Measurements from ENCODE around the gene TNFRSF1B. TPM values are rescaled to one million over a fixed set of nuclear protein-coding genes. Genes with fewer than 3 reads are reported as not detected.

TNFRSF1B gene
- total RNA-seq, 2 donors from 2014 or later, result 17.0 to 25.6 TPM

DNA sequence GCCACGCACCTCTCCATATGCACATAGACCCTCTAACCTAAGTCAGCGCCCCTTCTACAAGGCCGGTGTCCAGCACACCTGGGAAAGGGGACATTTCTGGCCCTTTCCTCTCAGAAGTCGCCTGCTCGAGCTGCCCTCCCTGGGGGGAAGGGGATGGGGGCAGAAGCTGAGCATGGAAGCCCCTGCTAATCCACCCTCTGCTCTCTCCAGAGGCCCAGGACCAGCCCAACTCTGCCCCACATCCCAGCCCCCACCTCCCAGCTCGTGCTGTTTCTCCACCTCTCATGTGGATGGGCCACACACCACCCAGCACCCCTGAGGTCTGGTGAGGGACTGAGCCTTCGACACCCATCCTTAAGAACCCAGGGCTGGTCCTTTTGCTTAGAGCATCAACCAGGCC lies 14.8 kb downstream of the TNFRSF1B start:
- peaks cover 0 to 99% of the 10 kb centered on the region in 2 donors for H3K4me1 ChIP-seq
- no peaks in the 10 kb centered on the region for H3K36me3 ChIP-seq

DNA sequence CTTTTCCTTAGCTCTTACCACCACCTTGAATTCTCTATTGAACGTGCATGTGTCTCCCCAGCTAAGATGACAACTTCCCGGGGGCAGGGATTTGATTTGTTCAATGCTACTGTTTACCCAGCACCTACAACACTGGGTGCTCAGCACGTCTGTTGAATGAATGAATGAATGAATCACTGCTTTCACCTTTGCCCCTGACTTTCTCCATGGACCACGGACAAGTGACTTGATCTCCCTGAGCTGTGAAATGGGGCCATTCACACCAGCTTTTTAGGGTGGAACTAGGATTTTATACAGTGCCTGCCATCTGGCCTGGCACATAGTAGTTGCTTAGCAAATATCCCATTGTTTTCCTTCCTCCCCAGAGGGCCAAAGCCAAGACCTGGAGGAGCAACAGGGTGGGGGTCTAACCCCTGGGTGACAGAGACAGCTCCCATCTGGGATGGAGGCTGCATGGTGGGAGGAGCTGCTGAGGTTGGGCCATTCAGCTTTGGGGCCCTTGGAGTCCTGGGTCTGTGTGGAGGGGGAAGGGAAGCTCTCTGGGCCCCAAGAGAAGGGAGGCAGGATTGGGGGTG lies 15.7 kb downstream of the TNFRSF1B start:
- peak overlapping the region; percentile 59 to 72 for H3K27ac ChIP-seq
- no peak for DNase-seq (ENCODE audit: low spot score)
- TF ChIP-seq, protein P1, sequence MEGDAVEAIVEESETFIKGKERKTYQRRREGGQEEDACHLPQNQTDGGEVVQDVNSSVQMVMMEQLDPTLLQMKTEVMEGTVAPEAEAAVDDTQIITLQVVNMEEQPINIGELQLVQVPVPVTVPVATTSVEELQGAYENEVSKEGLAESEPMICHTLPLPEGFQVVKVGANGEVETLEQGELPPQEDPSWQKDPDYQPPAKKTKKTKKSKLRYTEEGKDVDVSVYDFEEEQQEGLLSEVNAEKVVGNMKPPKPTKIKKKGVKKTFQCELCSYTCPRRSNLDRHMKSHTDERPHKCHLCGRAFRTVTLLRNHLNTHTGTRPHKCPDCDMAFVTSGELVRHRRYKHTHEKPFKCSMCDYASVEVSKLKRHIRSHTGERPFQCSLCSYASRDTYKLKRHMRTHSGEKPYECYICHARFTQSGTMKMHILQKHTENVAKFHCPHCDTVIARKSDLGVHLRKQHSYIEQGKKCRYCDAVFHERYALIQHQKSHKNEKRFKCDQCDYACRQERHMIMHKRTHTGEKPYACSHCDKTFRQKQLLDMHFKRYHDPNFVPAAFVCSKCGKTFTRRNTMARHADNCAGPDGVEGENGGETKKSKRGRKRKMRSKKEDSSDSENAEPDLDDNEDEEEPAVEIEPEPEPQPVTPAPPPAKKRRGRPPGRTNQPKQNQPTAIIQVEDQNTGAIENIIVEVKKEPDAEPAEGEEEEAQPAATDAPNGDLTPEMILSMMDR (IDR thresholded peaks at IDR 0.05), result no peak

More for the DNA sequence above, 14.8 kb downstream of the TNFRSF1B start:
- H3K27me3 ChIP-seq, result no peaks in the 10 kb centered on the region
- H3K27ac ChIP-seq, result peak overlapping the region; percentile 59 to 72
- no peak overlapping the region for H3K4me3 ChIP-seq
- DNase-seq (ENCODE audit: low spot score), result no peak
- TF ChIP-seq, protein P1 (IDR thresholded peaks at IDR 0.05), result no peak
- no peaks in the 10 kb centered on the region for H3K9me3 ChIP-seq

DNA sequence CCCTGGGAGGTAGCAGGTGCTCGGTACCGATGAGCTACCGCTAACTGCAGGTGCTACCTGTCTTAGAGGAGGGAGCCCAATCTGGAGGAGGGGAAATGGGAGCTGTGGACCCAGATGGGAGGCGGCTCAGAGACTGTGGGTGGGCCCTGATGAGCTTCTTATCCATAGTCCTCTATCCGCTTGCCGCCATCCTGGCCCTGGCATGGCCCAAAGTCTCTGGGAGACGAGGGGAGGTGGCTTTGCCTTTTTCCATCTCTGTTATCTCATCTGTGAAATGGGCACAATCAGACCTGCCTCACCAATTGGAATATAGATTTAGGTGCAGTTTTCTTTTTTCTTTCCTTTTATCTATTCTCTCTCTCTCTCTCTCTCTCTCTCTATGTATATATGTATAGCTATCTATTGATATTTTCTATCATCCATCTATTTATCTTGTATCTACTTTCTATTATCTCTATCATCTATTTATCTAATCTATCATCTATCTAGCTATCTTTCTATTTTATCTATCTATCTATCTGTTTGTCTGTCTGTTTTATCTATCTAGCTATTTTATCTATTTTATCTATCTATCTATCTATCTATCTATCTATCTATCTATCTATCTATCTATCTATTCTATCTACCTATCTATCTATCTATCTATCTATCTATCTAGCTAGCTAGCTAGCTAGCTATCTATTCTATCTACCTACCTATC lies 16.5 kb downstream of the TNFRSF1B start:
- Histone ChIP-seq H3K27me3 (no peaks in the 10 kb centered on the region), H3K27ac (peak overlapping the region; percentile 79 to 81), H3K36me3 (no peaks in the 10 kb centered on the region), H3K4me1 (peaks cover 0 to 97% of the 10 kb centered on the region in 2 donors), H3K9me3 (no peaks in the 10 kb centered on the region), H3K4me3 (no peak overlapping the region)
- TF ChIP-seq, protein P1 (IDR thresholded peaks at IDR 0.05), result no peak
- no peak for DNase-seq (ENCODE audit: low spot score)

More for the DNA sequence above, 15.7 kb downstream of the TNFRSF1B start:
- H3K36me3 ChIP-seq, result no peaks in the 10 kb centered on the region
- H3K9me3 ChIP-seq, result no peaks in the 10 kb centered on the region
- H3K4me3 ChIP-seq, result no peak overlapping the region
- H3K27me3 ChIP-seq, result no peaks in the 10 kb centered on the region
- peaks cover 0 to 97% of the 10 kb centered on the region in 2 donors for H3K4me1 ChIP-seq

DNA sequence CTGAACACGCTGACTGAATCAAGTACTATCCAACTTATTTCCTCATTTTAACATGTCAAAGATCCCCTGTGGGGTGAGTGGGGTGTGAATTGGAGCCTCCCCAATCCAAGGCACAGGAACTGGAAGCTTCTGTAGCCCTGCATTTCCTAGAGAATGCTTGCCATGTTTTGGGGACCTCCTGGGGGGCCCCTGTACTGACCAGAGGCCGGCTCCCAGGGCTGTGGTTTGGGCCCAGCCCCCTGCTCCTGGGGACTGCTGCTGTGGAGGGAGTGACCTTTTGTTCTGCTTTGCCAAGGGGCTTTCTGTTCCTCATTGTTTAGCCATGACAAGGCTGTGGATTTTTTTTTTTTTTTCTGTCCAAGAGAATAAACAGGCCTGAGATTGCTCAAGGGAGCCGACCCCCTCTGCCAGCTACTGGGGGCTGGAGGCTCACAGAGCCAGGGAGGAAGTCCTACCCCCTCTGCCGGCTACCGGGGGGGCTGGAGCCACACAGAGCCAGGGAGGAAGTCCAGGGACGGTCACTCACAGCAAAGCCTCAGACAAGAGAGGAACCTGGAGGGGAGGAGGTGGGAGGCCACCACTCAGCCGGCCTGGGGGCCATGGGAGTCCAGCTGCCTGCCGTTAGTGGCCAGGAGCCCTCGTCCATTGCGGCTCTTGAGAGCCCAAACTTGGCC lies 17.4 kb downstream of the TNFRSF1B start:
- H3K27me3 ChIP-seq, result no peaks in the 10 kb centered on the region
- peaks cover 0 to 97% of the 10 kb centered on the region in 2 donors for H3K4me1 ChIP-seq
- peak overlapping the region in 1 of 2 donors; percentile 14 for H3K4me3 ChIP-seq
- H3K27ac ChIP-seq, result peak overlapping the region; percentile 79 to 81
- H3K36me3 ChIP-seq, result no peaks in the 10 kb centered on the region
- H3K9me3 ChIP-seq, result no peaks in the 10 kb centered on the region
- TF ChIP-seq, protein P1 (IDR thresholded peaks at IDR 0.05), result peak in 1 of 2 donors; percentile 43
- DNase-seq (ENCODE audit: low spot score), result peak; percentile 91

DNA sequence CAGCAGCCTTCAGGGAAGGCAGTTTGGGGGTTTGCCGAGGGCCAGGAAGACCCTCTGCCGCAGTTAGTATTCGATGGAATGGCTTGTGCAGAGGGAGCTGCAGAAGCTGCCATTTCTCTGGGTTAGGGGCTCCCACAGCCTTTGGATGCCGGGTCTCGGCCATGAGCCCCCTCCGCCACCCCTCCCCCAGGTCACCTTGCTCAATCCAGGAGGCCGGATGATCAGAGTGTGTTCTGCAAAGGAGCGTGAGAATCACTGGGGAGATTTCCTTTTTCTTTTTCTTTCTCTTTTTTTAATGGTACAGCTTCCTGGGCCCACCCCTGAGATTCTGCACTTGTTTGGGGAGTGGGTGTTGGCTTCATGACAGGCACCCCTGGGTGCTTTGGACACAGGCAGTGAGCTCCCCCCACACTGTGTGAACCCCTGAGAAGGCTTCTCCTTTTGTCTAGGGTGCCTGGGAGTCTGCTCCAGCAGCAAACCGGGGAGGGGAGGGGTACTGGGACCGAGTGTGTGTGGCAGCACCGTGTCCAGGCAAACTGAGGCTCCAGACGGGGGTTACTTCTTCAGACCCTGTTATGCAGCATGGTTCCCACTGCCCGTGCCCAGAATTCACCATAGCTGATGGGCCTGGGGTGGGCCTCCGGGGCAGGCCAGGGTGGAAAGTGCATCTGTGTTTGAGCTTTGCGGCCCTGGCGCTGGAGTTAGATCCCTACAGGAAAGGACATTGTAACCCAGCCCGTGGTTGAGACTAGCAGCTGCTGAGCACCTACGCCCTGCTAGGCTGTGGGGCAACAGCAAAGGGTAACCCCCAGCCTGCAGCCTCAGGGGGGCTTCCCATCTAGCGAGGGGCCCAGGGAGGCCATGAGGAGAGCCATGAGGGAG lies 18.5 kb downstream of the TNFRSF1B start:
- Histone ChIP-seq H3K36me3 (no peaks in the 10 kb centered on the region), H3K4me3 (peak overlapping the region in 1 of 2 donors; percentile 14), H3K9me3 (no peaks in the 10 kb centered on the region), H3K4me1 (peaks cover 0 to 87% of the 10 kb centered on the region in 2 donors), H3K27ac (peak overlapping the region; percentile 79 to 81), H3K27me3 (no peaks in the 10 kb centered on the region)
- no peak for DNase-seq (ENCODE audit: low spot score)
- TF ChIP-seq, protein P1 (IDR thresholded peaks at IDR 0.05), result no peak
